K562 (cell line): ENCODE data around the gene TMEFF2. TPM values are rescaled to one million over a fixed set of nuclear protein-coding genes. Genes with fewer than 3 reads are reported as not detected.

Source experiments
- POU5F1 ChIP-seq: fragments of 150-350 bp; IDR thresholded peaks from 2 replicates; pipeline ENCODE4 v1.6.1; 2014; ENCODE audit warnings: borderline replicate concordance, low read length, low read depth, mild to moderate bottlenecking; ENCODE audit not compliant: partially characterized antibody
- ZNF318 ChIP-seq, 2 experiments: fragments of 450-650 bp; IDR thresholded peaks; 2 replicates each; pipeline ENCODE4 v1.6.1; 2016; ENCODE audit warnings: mild to moderate bottlenecking in 2 of 2, borderline replicate concordance in 1 of 2, low read depth in 1 of 2, moderate library complexity in 1 of 2
- polyA plus RNA-seq, 8 experiments: library from polyadenylated mRNA; depleted of rRNA in 4 of 8; stranded (reverse) in 5 of 8; unstranded in 3 of 8; fragments of >200 nt; fragmentation: Nextera tagmentation in 2 of 8; fragmentation: Illumina TruSeq in 1 of 8; extraction: Ambion mirVana in 2 of 8; extraction: Trizol in 1 of 8; gene quantifications; 2 replicates each; pipeline versions ENCODE4 v1.2.1 to v1.2.3, GENCODE V29; 2011 to 2014; ENCODE audit warnings: inconsistent platforms in 1 of 8, missing spikeins in 1 of 8
- total RNA-seq, 7 experiments: library from RNA; depleted of rRNA in 6 of 7; stranded (reverse); fragments of >200 nt in 6 of 7; fragmentation: Illumina TruSeq in 2 of 7; extraction: Trizol in 2 of 7; gene quantifications; 2 replicates each; pipeline versions ENCODE4 v1.2.1 to v1.2.3, GENCODE V29; 2011 to 2021; ENCODE audit warnings: low replicate concordance in 1 of 7

TMEFF2 gene
- total and polyA plus RNA-seq, 9 of the 15 experiments (the other 6 are each of a cell fraction or from before 2014, with no cell fraction given): 1.4 TPM; not detected in 8

- TF ChIP-seq ZNF318 (IDR thresholded peaks at IDR 0.05; ENCODE audit: borderline replicate concordance in 1 of 2, low read depth in 1 of 2) (no peak), POU5F1 (no peak)
Measured at GRCh38 chr2:192010073-192010472, 184.7 kb downstream of the TMEFF2 start (continued).
